Uterus (tissue), 2 donors: Measurements from ENCODE around the gene DCAF6.

Source experiments
- POLR2A ChIP-seq, 2 donors: fragments of 450-650 bp; IDR thresholded peaks; one replicate each; pipeline ENCODE4 v1.6.1; 2016; ENCODE audit warnings: antibody characterized with exemption in 2 of 2, mild to moderate bottlenecking in 1 of 2, moderate library complexity in 1 of 2
- TF ChIP-seq, protein P1 (sequence below), 4 experiments: fragments of 200-600 bp in 2 of 4; fragments of 450-650 bp in 2 of 4; sonication (generic) in 2 of 4; IDR thresholded peaks; one replicate each; pipeline ENCODE4 v1.5.1; 2016 to 2019; ENCODE audit warnings: antibody characterized with exemption in 4 of 4, mild to moderate bottlenecking in 2 of 4, moderate library complexity in 1 of 4

DNA sequence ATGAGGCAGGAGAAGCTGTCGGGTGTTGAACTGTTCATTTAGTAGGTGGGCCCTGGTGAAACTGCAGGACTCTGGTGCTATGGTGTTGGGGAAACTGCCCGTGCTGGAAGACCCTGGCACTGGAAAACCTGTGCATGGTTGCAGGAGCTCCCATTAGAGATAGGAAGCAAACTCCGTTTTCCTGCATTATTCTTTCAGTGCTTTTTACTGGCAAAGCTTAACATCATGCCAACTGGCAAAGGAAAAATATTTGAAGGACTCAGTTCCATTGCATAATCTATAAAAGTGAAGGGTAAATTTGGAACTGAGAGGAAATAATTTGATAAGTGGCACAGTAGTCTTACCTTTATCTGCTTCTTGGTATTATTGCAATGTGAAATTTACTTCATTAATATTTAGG is 32.1 kb downstream of the DCAF6 start:
- no peak for TF ChIP-seq POLR2A (IDR thresholded peaks at IDR 0.05)
- TF ChIP-seq, protein P1, sequence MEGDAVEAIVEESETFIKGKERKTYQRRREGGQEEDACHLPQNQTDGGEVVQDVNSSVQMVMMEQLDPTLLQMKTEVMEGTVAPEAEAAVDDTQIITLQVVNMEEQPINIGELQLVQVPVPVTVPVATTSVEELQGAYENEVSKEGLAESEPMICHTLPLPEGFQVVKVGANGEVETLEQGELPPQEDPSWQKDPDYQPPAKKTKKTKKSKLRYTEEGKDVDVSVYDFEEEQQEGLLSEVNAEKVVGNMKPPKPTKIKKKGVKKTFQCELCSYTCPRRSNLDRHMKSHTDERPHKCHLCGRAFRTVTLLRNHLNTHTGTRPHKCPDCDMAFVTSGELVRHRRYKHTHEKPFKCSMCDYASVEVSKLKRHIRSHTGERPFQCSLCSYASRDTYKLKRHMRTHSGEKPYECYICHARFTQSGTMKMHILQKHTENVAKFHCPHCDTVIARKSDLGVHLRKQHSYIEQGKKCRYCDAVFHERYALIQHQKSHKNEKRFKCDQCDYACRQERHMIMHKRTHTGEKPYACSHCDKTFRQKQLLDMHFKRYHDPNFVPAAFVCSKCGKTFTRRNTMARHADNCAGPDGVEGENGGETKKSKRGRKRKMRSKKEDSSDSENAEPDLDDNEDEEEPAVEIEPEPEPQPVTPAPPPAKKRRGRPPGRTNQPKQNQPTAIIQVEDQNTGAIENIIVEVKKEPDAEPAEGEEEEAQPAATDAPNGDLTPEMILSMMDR (IDR thresholded peaks at IDR 0.05), result no peak
